HPDE6-E6E7 (cell line): ENCODE results near the gene LGR4.

Experiments used
- DNase-seq: peaks from one replicate; pipeline ENCODE4 v3.0.0; 2011; ENCODE audit warnings: missing footprints; ENCODE audit errors: extremely low spot score

LGR4 gene

DNA sequence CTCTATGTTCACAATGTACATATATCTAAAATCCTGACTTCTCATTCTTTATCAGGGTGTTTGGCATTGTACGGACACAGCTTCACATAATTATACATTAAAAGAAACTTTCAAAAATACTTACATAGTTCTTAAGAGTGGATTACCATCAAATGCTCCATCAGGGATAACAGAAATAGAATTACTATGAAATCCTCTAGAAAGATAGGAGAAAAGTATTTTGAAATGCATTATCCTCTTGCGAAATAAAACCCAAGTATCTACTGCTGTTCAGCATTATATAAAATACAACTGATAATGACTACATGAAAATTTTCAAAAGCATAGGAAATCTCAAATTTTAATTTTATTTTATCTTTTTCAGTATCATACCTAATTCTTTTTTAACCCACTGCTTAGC, 91.8 kb downstream of the LGR4 start:
- DNase-seq = no peak

- no peak for DNase-seq
Measured at GRCh38 chr11:27379449-27379848, 93.1 kb downstream of the LGR4 start.

GRCh38 chr11:27375370-27375769, 97.2 kb downstream of the LGR4 start:
- DNase-seq = no peak

- no peak for DNase-seq
Measured at GRCh38 chr11:27373856-27374602, 98.6 kb downstream of the LGR4 start.

- DNase-seq = no peak
Measured at GRCh38 chr11:27373392-27373791, 99.2 kb downstream of the LGR4 start.

DNA sequence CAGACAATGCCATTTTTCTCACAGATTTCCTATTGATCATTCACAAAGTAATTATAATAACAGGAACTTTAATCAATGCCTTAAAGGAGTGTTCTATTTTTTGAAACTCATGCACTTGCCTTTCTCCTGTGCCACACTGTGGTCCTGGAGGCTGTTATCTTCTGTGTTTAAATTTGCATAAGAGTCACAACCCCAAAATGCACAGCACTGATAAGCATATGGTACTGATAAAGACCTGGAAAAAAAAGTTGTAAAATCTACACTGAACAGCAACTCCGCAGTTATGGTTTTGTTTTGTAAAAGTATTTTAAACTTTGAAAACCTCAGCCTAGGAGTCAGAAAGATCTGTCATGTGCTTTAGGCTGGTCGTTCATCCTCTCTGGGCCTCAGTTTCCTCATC, 100.4 kb downstream of the LGR4 start:
- no peak for DNase-seq

GRCh38 chr11:27371489-27371888, 101.1 kb downstream of the LGR4 start:
- DNase-seq = no peak

GRCh38 chr11:27370374-27370773, 102.2 kb downstream of the LGR4 start:
- DNase-seq = no peak

GRCh38 chr11:27367881-27368280, 104.7 kb downstream of the LGR4 start:
- no peak for DNase-seq

DNA sequence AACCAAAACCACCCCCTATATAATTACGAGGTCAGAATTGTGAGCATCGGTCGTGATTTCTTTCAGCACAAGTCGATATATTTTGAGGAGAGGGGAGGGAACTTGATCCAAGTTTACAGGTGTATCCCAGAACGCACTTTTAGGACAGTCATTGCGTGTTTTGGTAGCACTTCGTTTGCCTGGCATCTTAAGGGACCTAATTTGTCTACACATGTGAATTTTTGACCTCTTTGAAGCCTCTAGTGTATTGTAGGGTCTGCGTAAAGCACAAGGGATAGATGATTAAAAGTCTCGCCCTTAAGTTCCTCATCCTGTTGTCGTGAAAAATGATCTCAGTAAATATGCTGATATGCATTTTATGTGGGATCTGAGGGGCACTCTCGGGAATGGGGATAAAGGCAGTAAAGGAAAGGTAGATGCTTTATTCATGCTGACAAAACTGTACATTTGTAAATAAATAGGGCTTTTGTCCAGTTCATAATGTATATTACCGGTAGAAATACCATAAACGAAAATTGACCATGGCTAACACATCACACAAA, 108.9 kb downstream of the LGR4 start:
- no peak for DNase-seq

- DNase-seq = peak; percentile 77
Measured at GRCh38 chr11:27362749-27363575, 109.6 kb downstream of the LGR4 start, which contains the start of gene CCDC34. TSS of gene CCDC34 (minus strand) at chr11:27363215. CDS start at chr11:27363194, 21 bp downstream.

DNA sequence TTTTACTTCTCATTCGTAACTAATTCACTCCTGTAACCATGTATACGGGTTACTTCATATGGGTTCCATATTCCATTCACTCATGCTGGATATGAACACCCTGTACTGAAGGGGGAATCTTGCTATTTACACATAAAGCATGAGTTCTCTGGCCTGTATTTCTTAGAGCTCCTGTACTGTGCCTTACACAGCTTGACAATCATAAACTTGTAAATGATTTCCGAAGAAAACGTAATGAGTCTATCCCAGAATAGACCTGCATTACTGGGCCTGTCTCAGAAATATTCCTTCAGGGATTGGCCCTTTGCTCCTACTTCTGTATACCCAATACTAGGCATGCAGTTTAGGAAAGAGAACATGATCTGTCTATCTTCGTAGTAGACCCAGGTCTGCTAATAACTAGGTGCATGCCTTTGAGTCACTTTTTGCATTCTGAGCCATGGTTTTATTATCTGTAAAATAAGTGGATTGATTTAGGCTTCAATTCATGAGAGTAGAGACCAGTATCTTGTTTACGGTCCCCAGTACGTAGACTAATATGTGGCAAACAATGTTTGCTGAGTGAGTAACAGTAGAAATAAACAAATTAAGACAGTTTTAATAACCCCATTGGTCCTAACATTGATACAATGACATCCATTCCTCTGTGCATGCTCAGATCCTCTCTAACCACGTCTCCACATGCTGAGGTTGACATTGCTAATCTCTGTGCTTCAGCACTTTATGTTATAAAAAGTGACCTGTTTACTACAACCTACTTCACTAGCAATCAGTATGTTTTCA, 110.8 kb downstream of the LGR4 start:
- DNase-seq = no peak

DNA sequence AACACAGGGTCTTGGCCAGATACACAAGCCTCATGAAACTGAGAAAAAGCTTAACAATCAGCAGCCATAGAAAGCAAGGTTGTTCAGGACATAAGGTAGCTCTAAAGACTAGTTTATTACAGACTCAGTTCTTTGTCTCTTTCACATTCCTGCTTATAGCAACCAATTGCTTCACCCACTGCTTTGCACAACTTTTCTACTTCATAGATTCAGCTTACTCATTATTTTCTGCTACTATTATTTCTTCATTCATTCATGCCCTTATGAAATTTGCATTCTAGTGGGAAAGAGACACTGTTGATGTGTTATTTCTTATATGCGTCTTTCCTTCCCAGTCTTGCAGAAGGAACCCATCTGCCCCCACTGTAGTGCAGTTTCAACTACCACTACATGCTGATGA, 114.3 kb downstream of the LGR4 start:
- no peak for DNase-seq

- DNase-seq = no peak
Measured at GRCh38 chr11:27357250-27357649, 115.3 kb downstream of the LGR4 start.

- DNase-seq = no peak
Measured at GRCh38 chr11:27356624-27357222, 115.9 kb downstream of the LGR4 start.

GRCh38 chr11:27355575-27356104, 117.0 kb downstream of the LGR4 start:
- no peak for DNase-seq

GRCh38 chr11:27354359-27354965, 118.1 kb downstream of the LGR4 start:
- DNase-seq = no peak

GRCh38 chr11:27353593-27354358, 118.8 kb downstream of the LGR4 start:
- no peak for DNase-seq

GRCh38 chr11:27352781-27353180, 119.8 kb downstream of the LGR4 start:
- no peak for DNase-seq

DNA sequence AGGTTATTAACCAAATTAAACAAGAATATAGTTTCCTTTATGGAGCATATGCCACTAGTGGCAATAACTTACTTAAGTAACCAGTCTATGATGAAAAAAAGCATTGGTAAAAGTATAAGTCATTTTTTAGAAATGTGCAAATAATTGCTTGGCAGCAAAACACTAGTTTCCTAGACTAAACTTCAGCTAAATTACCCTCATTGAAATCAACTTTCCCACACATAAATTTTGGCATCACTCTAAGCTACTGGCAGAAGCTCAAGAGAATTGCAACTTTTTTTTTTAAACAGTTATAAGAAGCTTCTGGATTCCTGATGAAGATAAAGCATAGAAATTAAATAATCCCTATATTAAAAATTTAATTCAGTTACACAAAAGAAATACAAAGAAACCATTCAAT, 122.1 kb downstream of the LGR4 start:
- no peak for DNase-seq
